ENCODE results near the gene INCA1.

INCA1 gene

DNA sequence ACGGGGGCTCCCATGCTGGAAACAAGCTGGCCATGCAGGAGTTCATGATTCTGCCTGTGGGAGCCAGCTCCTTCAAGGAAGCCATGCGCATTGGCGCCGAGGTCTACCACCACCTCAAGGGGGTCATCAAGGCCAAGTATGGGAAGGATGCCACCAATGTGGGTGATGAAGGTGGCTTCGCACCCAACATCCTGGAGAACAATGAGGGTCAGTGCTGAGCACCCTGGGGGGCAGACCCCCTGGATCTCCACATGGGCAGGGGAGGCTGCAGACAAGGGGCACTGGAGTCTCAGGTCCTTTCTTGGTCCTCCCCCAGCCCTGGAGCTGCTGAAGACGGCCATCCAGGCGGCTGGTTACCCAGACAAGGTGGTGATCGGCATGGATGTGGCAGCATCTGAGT lies 42.2 kb downstream of the INCA1 start:
- Mint-ChIP-seq H3K27me3 (no peaks in the 10 kb centered on the region), H3K27ac (no peak overlapping the region), H3K36me3 (peaks cover 6% of the 10 kb centered on the region), H3K9me3 (no peaks in the 10 kb centered on the region), H3K4me1 (peaks cover 16% of the 10 kb centered on the region), H3K4me3 (no peak overlapping the region)
- ATAC-seq (ENCODE audit: low read depth) (no peak), DNase-seq (ENCODE audit: low spot score in 2 of 2) (no peak)

DNA sequence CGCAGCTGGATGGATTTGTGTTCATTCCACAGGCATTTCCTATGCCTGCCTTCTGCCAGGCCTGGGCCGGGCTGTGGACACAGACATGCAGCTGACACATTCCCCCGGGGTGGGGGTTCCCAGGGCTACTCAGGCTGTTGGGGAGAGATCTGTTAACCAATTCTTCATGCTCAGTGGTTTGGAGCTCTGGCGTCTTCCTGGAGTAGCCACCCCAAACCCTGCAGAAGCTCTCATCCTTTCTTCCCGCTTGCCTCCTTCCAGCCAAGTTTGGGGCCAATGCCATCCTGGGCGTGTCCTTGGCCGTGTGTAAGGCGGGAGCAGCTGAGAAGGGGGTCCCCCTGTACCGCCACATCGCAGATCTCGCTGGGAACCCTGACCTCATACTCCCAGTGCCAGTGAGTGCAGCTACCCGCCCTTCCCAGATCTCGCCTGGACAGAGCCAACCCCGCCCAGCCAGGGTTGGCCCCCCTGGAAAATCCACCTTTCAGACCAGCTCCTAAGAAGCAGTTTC lies 43.8 kb downstream of the INCA1 start:
- DNase-seq (ENCODE audit: low spot score in 2 of 2) (no peak), ATAC-seq (ENCODE audit: low read depth) (no peak)
- no peak overlapping the region for H3K4me3 Mint-ChIP-seq
- H3K9me3 Mint-ChIP-seq, result no peaks in the 10 kb centered on the region
- no peak overlapping the region for H3K27ac Mint-ChIP-seq
- H3K36me3 Mint-ChIP-seq, result no peaks in the 10 kb centered on the region
- no peaks in the 10 kb centered on the region for H3K27me3 Mint-ChIP-seq
- peaks cover 18% of the 10 kb centered on the region for H3K4me1 Mint-ChIP-seq

DNA sequence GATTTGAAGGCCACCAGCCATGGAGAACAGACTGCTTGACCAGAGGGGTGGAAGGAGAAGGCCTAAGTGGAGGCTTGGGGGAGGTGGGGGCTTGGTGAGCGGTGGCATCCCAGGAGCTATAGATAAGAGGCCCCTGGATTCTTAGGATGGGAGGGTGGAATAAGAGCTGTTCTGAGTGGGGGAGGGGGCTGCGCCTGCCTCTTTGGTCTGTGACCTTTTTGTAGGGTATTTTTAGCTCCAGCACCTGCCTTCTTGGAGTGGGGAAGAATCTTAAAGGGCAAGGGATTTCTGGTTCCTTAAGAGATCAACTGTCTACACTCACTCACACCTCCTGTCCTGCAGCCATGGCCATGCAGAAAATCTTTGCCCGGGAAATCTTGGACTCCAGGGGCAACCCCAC lies 45.8 kb downstream of the INCA1 start:
- no peak for ATAC-seq (ENCODE audit: low read depth)
- no peaks in the 10 kb centered on the region for H3K27me3 Mint-ChIP-seq
- H3K27ac Mint-ChIP-seq, result no peak overlapping the region

GRCh38 chr17:4950746-4951204 lies 46.5 kb downstream of the INCA1 start, which contains the start of gene ENO3:
Gene ENO3 (plus strand): TSS chr17:4951119. CDS start chr17:4951830, 711 bp downstream.
- H3K36me3 Mint-ChIP-seq, result peaks cover 7% of the 10 kb centered on the region
- peak within 1 kb of the TSS; percentile 80 for H3K4me3 Mint-ChIP-seq
- H3K9me3 Mint-ChIP-seq, result no peaks in the 10 kb centered on the region
- DNase-seq (ENCODE audit: low spot score in 2 of 2) (no peak), ATAC-seq (ENCODE audit: low read depth) (no peak)
- no peaks in the 10 kb centered on the region for H3K27me3 Mint-ChIP-seq
- peaks cover 23% of the 10 kb centered on the region for H3K4me1 Mint-ChIP-seq
- H3K27ac Mint-ChIP-seq, result peak within 1 kb of the TSS; percentile 97

More for the DNA sequence above, 45.8 kb downstream of the INCA1 start:
- Mint-ChIP-seq H3K9me3 (no peaks in the 10 kb centered on the region), H3K4me3 (peak overlapping the region; percentile 51), H3K36me3 (peaks cover 5% of the 10 kb centered on the region), H3K4me1 (peaks cover 20% of the 10 kb centered on the region)
- no peak for DNase-seq (ENCODE audit: low spot score in 2 of 2)

GRCh38 chr17:4950075-4950745 lies 47.1 kb downstream of the INCA1 start:
- H3K4me1 Mint-ChIP-seq, result peaks cover 29% of the 10 kb centered on the region
- H3K9me3 Mint-ChIP-seq, result no peaks in the 10 kb centered on the region
- DNase-seq (ENCODE audit: low spot score in 2 of 2) (peak in 1 of 2 donors; percentile 56), ATAC-seq (ENCODE audit: low read depth) (peak; percentile 1)
- H3K36me3 Mint-ChIP-seq, result peaks cover 13% of the 10 kb centered on the region
- H3K27ac Mint-ChIP-seq, result peak overlapping the region; percentile 97
- H3K4me3 Mint-ChIP-seq, result peak overlapping the region; percentile 80
- no peaks in the 10 kb centered on the region for H3K27me3 Mint-ChIP-seq

- peaks cover 15% of the 10 kb centered on the region for H3K36me3 Mint-ChIP-seq
- DNase-seq (ENCODE audit: low spot score in 2 of 2) (peak; percentile 79 to 85), ATAC-seq (ENCODE audit: low read depth) (peak; percentile 62)
- peak overlapping the region; percentile 97 for H3K27ac Mint-ChIP-seq
- H3K9me3 Mint-ChIP-seq, result no peaks in the 10 kb centered on the region
- H3K4me3 Mint-ChIP-seq, result peak overlapping the region; percentile 99
- H3K4me1 Mint-ChIP-seq, result peaks cover 36% of the 10 kb centered on the region
- no peaks in the 10 kb centered on the region for H3K27me3 Mint-ChIP-seq
These were observed 47.8 kb downstream of the INCA1 start for GRCh38 chr17:4949321-4950074.

DNA sequence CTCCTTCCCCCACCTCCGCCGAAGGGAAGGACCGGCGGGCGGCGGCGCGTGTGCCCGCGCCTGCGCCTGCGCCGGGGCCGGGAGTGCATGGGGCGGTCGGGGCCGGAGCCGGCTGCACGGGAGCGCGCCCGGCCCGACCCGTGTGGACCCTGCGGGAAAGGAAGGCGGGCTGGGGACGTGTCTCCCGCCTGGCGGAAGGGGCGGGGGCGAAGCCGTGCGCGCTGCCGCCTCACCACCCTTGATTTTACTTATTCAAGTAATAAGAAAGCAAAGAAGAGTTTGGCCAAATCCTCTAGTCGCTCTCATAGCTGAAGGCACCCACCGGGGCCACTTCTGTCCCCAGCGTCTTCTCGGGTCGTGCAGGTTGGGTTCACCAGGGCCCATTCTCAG lies 48.4 kb downstream of the INCA1 start:
- no peaks in the 10 kb centered on the region for H3K27me3 Mint-ChIP-seq
- peak overlapping the region; percentile 97 for H3K27ac Mint-ChIP-seq
- peak overlapping the region; percentile 99 for H3K4me3 Mint-ChIP-seq
- ATAC-seq (ENCODE audit: low read depth) (peak; percentile 57), DNase-seq (ENCODE audit: low spot score in 2 of 2) (peak; percentile 73 to 80)
- peaks cover 42% of the 10 kb centered on the region for H3K4me1 Mint-ChIP-seq
- no peaks in the 10 kb centered on the region for H3K9me3 Mint-ChIP-seq
- H3K36me3 Mint-ChIP-seq, result peaks cover 19% of the 10 kb centered on the region

DNA sequence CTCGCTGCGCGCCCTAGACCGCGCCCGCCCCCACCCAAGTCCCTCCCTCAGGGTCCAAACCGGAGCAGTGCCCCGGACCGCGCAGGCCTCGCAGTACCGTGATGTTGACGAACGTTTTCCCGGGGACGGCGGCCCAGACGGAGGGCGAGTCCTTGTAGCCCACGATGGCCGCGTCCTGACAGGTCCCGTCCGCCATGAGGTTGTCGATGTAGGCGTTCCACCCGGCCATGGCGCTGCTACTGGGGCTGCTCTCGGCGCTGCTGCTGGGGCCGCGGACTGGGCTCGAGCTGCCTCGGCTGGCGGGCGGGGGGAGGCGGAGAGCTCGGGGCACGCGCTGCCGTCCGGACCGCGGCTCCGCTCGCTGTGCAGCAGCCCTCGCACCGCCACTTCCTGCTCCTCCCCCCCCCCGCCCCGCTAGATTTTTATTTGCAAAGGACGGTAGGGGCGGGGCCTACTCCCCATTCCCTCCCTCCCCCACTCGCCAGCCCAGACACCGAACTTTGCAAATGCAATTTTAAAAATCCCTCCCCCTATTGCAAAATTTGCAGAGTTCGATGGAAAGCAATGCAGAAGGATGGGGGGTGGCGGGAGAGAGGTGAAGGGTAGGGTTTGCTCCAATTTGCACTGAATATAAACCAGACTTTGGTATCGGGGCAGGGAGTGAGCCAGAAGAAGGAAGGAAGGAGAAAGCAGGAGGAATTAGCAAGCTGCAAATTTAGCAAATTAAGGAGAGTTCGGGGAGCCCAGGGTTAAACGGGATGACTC lies 49.0 kb downstream of the INCA1 start, which contains the start of gene PFN1:
TSS of gene PFN1 (minus strand) at position 365 of the 765 bp plus-strand sequence. CDS start at position 229, 136 bp downstream.
- Mint-ChIP-seq H3K4me3 (peak within 1 kb of the TSS; percentile 99), H3K27me3 (no peaks in the 10 kb centered on the region), H3K36me3 (peaks cover 19% of the 10 kb centered on the region), H3K4me1 (peaks cover 45% of the 10 kb centered on the region), H3K27ac (peak within 1 kb of the TSS; percentile 97), H3K9me3 (no peaks in the 10 kb centered on the region)
- ATAC-seq (ENCODE audit: low read depth), result peak; percentile 49
- peak; percentile 66 to 87 for DNase-seq (ENCODE audit: low spot score in 2 of 2)

DNA sequence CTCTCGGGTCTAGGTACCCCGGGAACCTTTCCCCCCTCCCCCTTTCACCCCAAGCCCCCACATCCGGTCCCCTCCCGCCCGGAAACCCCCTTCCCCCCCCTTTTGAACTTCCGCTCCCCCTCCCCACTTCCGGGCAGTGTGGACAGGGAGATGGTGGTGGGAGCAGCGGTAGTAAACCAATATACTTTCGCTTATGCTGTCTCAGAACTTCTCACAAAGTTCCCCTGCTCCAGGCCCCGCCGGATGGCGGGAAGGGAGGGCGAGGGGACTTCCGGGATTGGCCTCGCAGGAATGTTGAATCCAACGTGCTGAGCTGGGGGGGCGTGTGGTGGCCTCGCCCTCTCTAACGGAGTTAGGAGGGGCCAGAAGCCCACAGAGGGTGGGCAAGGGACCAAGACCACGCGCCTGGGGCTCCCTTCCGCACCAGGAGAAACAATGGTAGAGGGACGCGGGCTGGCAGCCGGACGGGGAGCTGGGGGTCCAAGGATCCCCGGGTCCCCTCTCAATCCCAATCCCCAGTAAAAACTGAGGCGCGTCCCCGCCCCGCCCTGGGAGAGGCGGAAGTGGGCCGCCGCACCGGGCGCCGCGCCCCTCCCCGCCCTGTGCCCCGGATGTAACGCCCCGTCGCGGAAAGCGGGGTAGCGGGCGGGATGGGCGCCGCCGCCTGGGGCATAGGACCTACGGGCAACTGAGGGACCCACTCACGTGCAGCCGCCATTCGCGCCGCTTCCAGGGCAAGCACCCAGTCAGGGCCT lies 49.7 kb downstream of the INCA1 start:
- Mint-ChIP-seq H3K4me1 (peaks cover 51% of the 10 kb centered on the region), H3K27ac (peak overlapping the region; percentile 97), H3K4me3 (peak overlapping the region; percentile 99), H3K27me3 (no peaks in the 10 kb centered on the region), H3K36me3 (peaks cover 19% of the 10 kb centered on the region), H3K9me3 (no peaks in the 10 kb centered on the region)
- ATAC-seq (ENCODE audit: low read depth) (peak; percentile 15), DNase-seq (ENCODE audit: low spot score in 2 of 2) (peak in 1 of 2 donors; percentile 54)

DNA sequence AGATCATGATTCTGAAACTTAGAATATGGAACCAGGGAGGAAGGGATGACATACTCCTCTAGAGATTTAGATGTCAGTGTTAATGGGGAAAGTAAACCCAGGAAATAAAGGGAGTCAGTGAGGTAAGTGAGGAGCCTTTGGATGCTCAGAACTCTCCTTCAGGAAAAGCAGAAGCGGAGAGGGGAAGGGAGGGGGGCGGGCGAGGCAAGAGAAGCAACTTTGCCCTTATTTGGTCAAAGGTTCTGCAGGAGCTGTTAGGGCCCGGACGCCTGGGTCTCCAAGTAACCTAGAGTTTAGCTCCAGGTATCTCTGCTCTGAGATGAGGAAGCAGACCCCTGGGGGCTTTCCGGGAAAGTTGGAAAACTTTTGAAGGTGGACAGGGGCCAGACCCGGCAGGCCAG lies 50.3 kb downstream of the INCA1 start:
- Mint-ChIP-seq H3K27me3 (no peaks in the 10 kb centered on the region), H3K4me1 (peaks cover 56% of the 10 kb centered on the region), H3K4me3 (peak overlapping the region; percentile 99), H3K27ac (peak overlapping the region; percentile 97), H3K36me3 (peaks cover 23% of the 10 kb centered on the region), H3K9me3 (no peaks in the 10 kb centered on the region)
- DNase-seq (ENCODE audit: low spot score in 2 of 2) (no peak), ATAC-seq (ENCODE audit: low read depth) (no peak)

DNA sequence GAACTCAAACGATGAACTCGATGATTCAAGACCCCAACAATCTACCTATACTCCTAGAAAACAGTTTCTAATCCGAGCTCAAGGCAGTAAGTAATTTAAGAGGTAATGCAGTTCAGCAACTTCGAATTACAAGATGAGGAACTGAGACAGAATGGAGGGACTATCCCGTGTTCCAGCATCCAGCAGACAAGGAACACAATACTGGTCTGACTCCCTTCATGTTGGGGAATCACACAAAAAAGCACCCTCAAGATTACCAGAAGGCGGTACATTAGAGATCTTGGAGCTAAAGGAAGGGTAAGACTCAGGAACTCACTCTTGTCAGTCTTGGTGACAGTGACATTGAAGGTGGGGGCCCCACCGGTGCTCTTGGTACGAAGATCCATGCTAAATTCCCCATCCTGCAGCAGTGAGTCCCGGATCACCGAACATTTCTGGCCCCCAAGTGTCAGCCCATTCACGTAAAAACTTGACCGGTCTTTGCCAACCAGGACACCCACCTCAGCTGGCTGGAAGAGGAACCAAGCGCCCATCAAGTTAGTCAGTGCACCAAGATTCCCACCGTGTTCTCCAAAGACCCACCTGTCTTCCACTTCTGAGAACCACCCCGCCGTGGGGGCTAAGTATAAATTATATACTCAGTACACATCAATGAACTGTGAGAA lies 50.9 kb downstream of the INCA1 start:
- peaks cover 27% of the 10 kb centered on the region for H3K36me3 Mint-ChIP-seq
- peaks cover 61% of the 10 kb centered on the region for H3K4me1 Mint-ChIP-seq
- DNase-seq (ENCODE audit: low spot score in 2 of 2) (no peak), ATAC-seq (ENCODE audit: low read depth) (no peak)
- H3K9me3 Mint-ChIP-seq, result no peaks in the 10 kb centered on the region
- H3K27ac Mint-ChIP-seq, result peak overlapping the region; percentile 97
- H3K4me3 Mint-ChIP-seq, result peak overlapping the region; percentile 99
- no peaks in the 10 kb centered on the region for H3K27me3 Mint-ChIP-seq

GRCh38 chr17:4945944-4946280 lies 51.4 kb downstream of the INCA1 start:
- Mint-ChIP-seq H3K36me3 (peaks cover 27% of the 10 kb centered on the region), H3K9me3 (no peaks in the 10 kb centered on the region), H3K27me3 (no peaks in the 10 kb centered on the region), H3K4me3 (peak overlapping the region; percentile 99), H3K4me1 (peaks cover 62% of the 10 kb centered on the region), H3K27ac (peak overlapping the region; percentile 97)
- ATAC-seq (ENCODE audit: low read depth) (no peak), DNase-seq (ENCODE audit: low spot score in 2 of 2) (no peak)
